ENCODE measurements around the gene SCFD2. TPM values are rescaled to one million over a fixed set of nuclear protein-coding genes. Genes with fewer than 3 reads are reported as not detected.

Gene SCFD2
- total RNA-seq, 4 donors from 2014 or later: 8.9 to 16.0 (median 14.8) TPM

- TF ChIP-seq POLR2A (IDR thresholded peaks at IDR 0.05) (no peak), CTCF (IDR thresholded peaks at IDR 0.05 in 4 of 5, conservative IDR thresholded peaks at IDR 0.05 in 1 of 5) (no peak)
- no peak overlapping the region for H3K4me3 ChIP-seq
- no peaks in the 10 kb centered on the region for H3K27me3 ChIP-seq
- intact Hi-C loops (cut with DNase I; ENCODE audit: low total_unique reads) (no loop called here), in situ Hi-C loops (cut with MboI; ENCODE audit: low sequenced_read_pairs in 4 of 4) (no loop called here)
- H3K4me1 ChIP-seq: no peaks in the 10 kb centered on the region
- H3K9me3 ChIP-seq: no peaks in the 10 kb centered on the region
- H3K36me3 ChIP-seq: no peaks in the 10 kb centered on the region
- no peak overlapping the region for H3K27ac ChIP-seq
- ATAC-seq (no peak), DNase-seq (no peak)
These were observed 213.4 kb downstream of the SCFD2 start for GRCh38 chr4:53152467-53152866.

- no peaks in the 10 kb centered on the region for H3K27me3 ChIP-seq
- ATAC-seq: no peak
- DNase-seq: no peak
- no peaks in the 10 kb centered on the region for H3K9me3 ChIP-seq
- no peak overlapping the region for H3K4me3 ChIP-seq
- TF ChIP-seq CTCF (IDR thresholded peaks at IDR 0.05 in 4 of 5, conservative IDR thresholded peaks at IDR 0.05 in 1 of 5) (no peak), POLR2A (IDR thresholded peaks at IDR 0.05) (no peak)
- intact Hi-C loops (cut with DNase I; ENCODE audit: low total_unique reads) (no loop called here), in situ Hi-C loops (cut with MboI; ENCODE audit: low sequenced_read_pairs in 4 of 4) (no loop called here)
- H3K36me3 ChIP-seq: no peaks in the 10 kb centered on the region
- no peak overlapping the region for H3K27ac ChIP-seq
- no peaks in the 10 kb centered on the region for H3K4me1 ChIP-seq
These were observed 214.4 kb downstream of the SCFD2 start for GRCh38 chr4:53151489-53151788.

- no peak for TF ChIP-seq CTCF (IDR thresholded peaks at IDR 0.05 in 4 of 5, conservative IDR thresholded peaks at IDR 0.05 in 1 of 5)
- TF ChIP-seq POLR2A (IDR thresholded peaks at IDR 0.05): no peak
- Histone ChIP-seq H3K4me3 (no peak overlapping the region), H3K27ac (no peak overlapping the region), H3K36me3 (no peaks in the 10 kb centered on the region), H3K27me3 (no peaks in the 10 kb centered on the region), H3K4me1 (no peaks in the 10 kb centered on the region), H3K9me3 (no peaks in the 10 kb centered on the region)
- ATAC-seq: no peak
- in situ Hi-C loops (cut with MboI; ENCODE audit: low sequenced_read_pairs in 4 of 4): no loop called here
- no peak for DNase-seq
- intact Hi-C loops (cut with DNase I; ENCODE audit: low total_unique reads): no loop called here
These were observed 215.0 kb downstream of the SCFD2 start for GRCh38 chr4:53150631-53151488.

- in situ Hi-C loops (cut with MboI; ENCODE audit: low sequenced_read_pairs in 4 of 4): no loop called here
- Histone ChIP-seq H3K4me3 (no peak overlapping the region), H3K27ac (peak overlapping the region in 1 of 4 donors; percentile 25), H3K4me1 (no peaks in the 10 kb centered on the region), H3K36me3 (peaks cover 0 to 11% of the 10 kb centered on the region in 2 donors), H3K27me3 (no peaks in the 10 kb centered on the region), H3K9me3 (no peaks in the 10 kb centered on the region)
- ATAC-seq: no peak
- no peak for TF ChIP-seq POLR2A (IDR thresholded peaks at IDR 0.05)
- no peak for TF ChIP-seq CTCF (IDR thresholded peaks at IDR 0.05 in 4 of 5, conservative IDR thresholded peaks at IDR 0.05 in 1 of 5)
- intact Hi-C loops (cut with DNase I; ENCODE audit: low total_unique reads): no loop called here
- no peak for DNase-seq
These were observed 218.2 kb downstream of the SCFD2 start for GRCh38 chr4:53147711-53148110.
